Vagina (tissue), 2 donors: ENCODE results near the gene CALML5. TPM values are rescaled to one million over a fixed set of nuclear protein-coding genes. Genes with fewer than 3 reads are reported as not detected.

Experiments
- DNase-seq, 2 donors: peaks; one replicate each; pipeline ENCODE4 v3.0.0-alpha.2; 2017; ENCODE audit errors: extremely low spot score in 2 of 2
- H3K27ac ChIP-seq: fragments of 200-600 bp; sonication (generic); one replicate; pipeline ENCODE4 v1.5.1; 2019
- H3K27me3 ChIP-seq: fragments of 200-600 bp; sonication (generic); one replicate; pipeline ENCODE4 v1.5.1; 2019
- H3K36me3 ChIP-seq, 2 donors: fragments of 200-600 bp; sonication (generic); one replicate each; pipeline ENCODE4 v1.5.1; 2017 to 2019
- H3K4me1 ChIP-seq: fragments of 200-600 bp; sonication (generic); one replicate; pipeline ENCODE4 v1.5.1; 2019
- H3K4me3 ChIP-seq, 2 donors: fragments of 200-600 bp; sonication (generic); 1 replicate in 1 of 2; 2 replicates in 1 of 2; pipeline ENCODE4 v1.5.1; 2016 to 2019
- H3K9me3 ChIP-seq: fragments of 200-600 bp; sonication (generic); one replicate; pipeline ENCODE4 v1.5.1; 2019
- CTCF ChIP-seq, 3 experiments: fragments of 450-650 bp in 2 of 3; fragments of 200-600 bp in 1 of 3; sonication (generic) in 1 of 3; IDR thresholded peaks; one replicate each; pipeline ENCODE4 v1.5.1; 2017 to 2019; ENCODE audit warnings: antibody characterized with exemption in 3 of 3, mild to moderate bottlenecking in 2 of 3, moderate library complexity in 2 of 3
- POLR2A ChIP-seq, 2 donors: fragments of 450-650 bp; IDR thresholded peaks; one replicate each; pipeline ENCODE4 v1.6.1; 2017; ENCODE audit warnings: antibody characterized with exemption in 2 of 2, mild to moderate bottlenecking in 2 of 2, moderate library complexity in 2 of 2
- POLR2AphosphoS5 ChIP-seq, 2 donors: sonication (generic); formaldehyde crosslinking; IDR thresholded peaks; one replicate each; pipeline ENCODE4 v1.9.0; 2017; ENCODE audit warnings: antibody characterized with exemption in 2 of 2, mild to moderate bottlenecking in 2 of 2, low read depth in 1 of 2; ENCODE audit not compliant: insufficient read depth in 1 of 2
- intact Hi-C: fragments of 100-400 bp; cut with DNase I; formaldehyde crosslinking; loops from one replicate; pipeline ENCODE4 v1.15.1; 2023
- total RNA-seq: library from RNA; depleted of rRNA; stranded (reverse); fragments of >200 nt; gene quantifications from one replicate; pipeline ENCODE4 v1.2.3, GENCODE V29; 2016

Gene CALML5
- total RNA-seq, 1 donor from 2014 or later = 102 TPM

DNA sequence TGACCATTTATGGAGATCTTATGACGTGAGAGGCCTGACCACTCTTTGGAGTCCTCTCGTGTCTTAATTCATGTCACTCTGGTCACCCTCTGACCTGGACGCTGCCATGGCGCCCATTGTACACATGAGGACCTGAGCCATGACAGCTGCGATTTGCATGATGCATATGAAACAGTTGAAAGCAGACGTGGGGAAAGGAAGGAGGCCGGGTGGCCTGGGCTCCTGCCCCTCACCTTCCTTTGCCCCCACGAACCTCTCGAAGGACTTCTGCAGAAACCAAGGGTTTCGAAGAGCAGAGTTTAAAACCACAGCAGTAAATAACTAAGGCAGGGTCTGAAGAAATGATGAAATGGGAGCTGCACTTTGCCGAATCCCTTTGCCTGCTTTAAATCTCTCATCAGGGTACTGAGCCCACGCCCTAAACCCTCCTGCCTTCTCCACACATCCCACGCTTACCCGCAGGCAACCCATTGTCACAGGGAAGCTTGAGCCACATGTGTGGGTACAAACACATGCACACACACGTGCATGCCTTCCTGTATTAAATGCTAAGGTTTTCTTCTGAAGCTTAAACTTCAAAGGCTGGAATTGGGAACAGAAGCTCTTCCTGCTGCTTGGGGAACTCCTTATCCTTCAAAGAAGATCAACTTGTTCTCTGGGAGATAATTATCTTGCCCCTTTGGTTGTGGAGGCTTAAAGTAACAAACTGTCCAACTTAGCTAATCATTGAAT lies 13.7 kb upstream of the CALML5 start:
- H3K27me3 ChIP-seq = no peaks in the 10 kb centered on the region
- no peaks in the 10 kb centered on the region for H3K36me3 ChIP-seq
- H3K9me3 ChIP-seq = no peaks in the 10 kb centered on the region
- no peak for DNase-seq
- intact Hi-C loops = no loop called here
- H3K27ac ChIP-seq = no peak overlapping the region
- H3K4me1 ChIP-seq = no peaks in the 10 kb centered on the region
- H3K4me3 ChIP-seq = no peak overlapping the region
- TF ChIP-seq CTCF (IDR thresholded peaks at IDR 0.05) (no peak), POLR2AphosphoS5 (IDR thresholded peaks at IDR 0.05; ENCODE audit: insufficient read depth in 1 of 2, low read depth in 1 of 2) (no peak), POLR2A (IDR thresholded peaks at IDR 0.05) (no peak)

DNA sequence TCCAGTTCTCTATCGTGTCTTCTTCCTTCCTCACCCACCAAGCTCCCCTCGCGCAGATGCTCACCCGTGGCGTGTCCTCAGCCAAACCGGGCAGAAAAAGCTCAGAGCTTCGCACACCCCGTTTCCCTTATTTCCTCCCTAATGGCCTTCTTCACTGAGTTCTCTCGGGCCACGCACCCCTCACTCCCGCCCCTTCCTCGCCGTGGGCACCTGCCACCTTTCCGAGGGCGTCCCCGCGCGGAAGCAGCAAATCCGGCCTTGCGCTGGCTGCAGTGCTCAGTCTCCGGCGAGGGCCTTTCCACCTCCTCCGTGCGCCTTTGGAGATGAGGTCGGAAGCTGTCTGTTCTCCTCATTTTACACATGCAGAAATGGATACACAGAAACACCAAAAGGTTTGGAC lies 13.0 kb upstream of the CALML5 start:
- Histone ChIP-seq H3K4me3 (no peak overlapping the region), H3K27me3 (no peaks in the 10 kb centered on the region), H3K27ac (no peak overlapping the region), H3K4me1 (peaks cover 6% of the 10 kb centered on the region), H3K9me3 (no peaks in the 10 kb centered on the region), H3K36me3 (no peaks in the 10 kb centered on the region)
- intact Hi-C loops = no loop called here
- DNase-seq = no peak
- no peak for TF ChIP-seq POLR2A (IDR thresholded peaks at IDR 0.05)
- no peak for TF ChIP-seq CTCF (IDR thresholded peaks at IDR 0.05)
- TF ChIP-seq POLR2AphosphoS5 (IDR thresholded peaks at IDR 0.05; ENCODE audit: insufficient read depth in 1 of 2, low read depth in 1 of 2) = no peak

DNA sequence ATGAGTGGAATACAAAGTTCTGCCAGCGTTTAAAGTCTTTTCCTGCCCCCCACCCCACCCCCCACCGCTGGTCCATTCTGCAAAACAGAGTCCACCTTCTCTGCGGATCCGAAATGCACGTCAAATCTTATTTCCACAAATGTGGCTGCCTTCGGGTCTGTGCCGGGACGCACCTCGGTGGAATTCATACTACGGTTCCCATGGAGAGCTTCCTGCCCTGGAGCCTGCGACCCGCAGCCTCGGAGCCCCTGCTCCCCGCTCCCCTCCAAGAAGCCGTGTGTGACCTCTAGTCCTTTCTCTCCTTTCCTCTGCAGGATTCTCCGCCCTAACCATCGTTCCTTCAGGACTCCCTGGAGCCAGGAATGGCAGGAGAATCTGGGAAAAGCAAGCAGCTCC lies 12.5 kb upstream of the CALML5 start:
- Histone ChIP-seq H3K9me3 (no peaks in the 10 kb centered on the region), H3K4me1 (peaks cover 8% of the 10 kb centered on the region), H3K27ac (no peak overlapping the region), H3K36me3 (no peaks in the 10 kb centered on the region), H3K27me3 (no peaks in the 10 kb centered on the region), H3K4me3 (no peak overlapping the region)
- no peak for DNase-seq
- no peak for TF ChIP-seq CTCF (IDR thresholded peaks at IDR 0.05)
- no peak for TF ChIP-seq POLR2A (IDR thresholded peaks at IDR 0.05)
- TF ChIP-seq POLR2AphosphoS5 (IDR thresholded peaks at IDR 0.05; ENCODE audit: insufficient read depth in 1 of 2, low read depth in 1 of 2) = no peak
- intact Hi-C loops = no loop called here

- H3K9me3 ChIP-seq = no peaks in the 10 kb centered on the region
- no peak for TF ChIP-seq POLR2AphosphoS5 (IDR thresholded peaks at IDR 0.05; ENCODE audit: insufficient read depth in 1 of 2, low read depth in 1 of 2)
- TF ChIP-seq POLR2A (IDR thresholded peaks at IDR 0.05) = no peak
- TF ChIP-seq CTCF (IDR thresholded peaks at IDR 0.05) = no peak
- no peak for DNase-seq
- intact Hi-C loops = no loop called here
- no peak overlapping the region for H3K4me3 ChIP-seq
- no peaks in the 10 kb centered on the region for H3K36me3 ChIP-seq
- H3K4me1 ChIP-seq = peaks cover 8% of the 10 kb centered on the region
- H3K27ac ChIP-seq = no peak overlapping the region
- no peaks in the 10 kb centered on the region for H3K27me3 ChIP-seq
These were observed 12.0 kb upstream of the CALML5 start for GRCh38 chr10:5511231-5511884.
